GM21381 (cell line): ENCODE results near the gene DOCK3.
"Not testable (repeated sequence)": the region's sequence is repeated elsewhere in the genome, so short reads cannot be mapped to it uniquely, and the experiment has no call there.

Experiments used
- ATAC-seq: cut with Tn5 transposase; IDR thresholded peaks from one replicate; pipeline ENCODE4 v1.9.1; 2021; ENCODE audit warnings: mild to moderate bottlenecking, moderate library complexity; ENCODE audit not compliant: unreplicated experiment

DOCK3 gene

GRCh38 chr3:50675179-50676030, 678 bp downstream of the DOCK3 start:
- no peak for ATAC-seq

DNA sequence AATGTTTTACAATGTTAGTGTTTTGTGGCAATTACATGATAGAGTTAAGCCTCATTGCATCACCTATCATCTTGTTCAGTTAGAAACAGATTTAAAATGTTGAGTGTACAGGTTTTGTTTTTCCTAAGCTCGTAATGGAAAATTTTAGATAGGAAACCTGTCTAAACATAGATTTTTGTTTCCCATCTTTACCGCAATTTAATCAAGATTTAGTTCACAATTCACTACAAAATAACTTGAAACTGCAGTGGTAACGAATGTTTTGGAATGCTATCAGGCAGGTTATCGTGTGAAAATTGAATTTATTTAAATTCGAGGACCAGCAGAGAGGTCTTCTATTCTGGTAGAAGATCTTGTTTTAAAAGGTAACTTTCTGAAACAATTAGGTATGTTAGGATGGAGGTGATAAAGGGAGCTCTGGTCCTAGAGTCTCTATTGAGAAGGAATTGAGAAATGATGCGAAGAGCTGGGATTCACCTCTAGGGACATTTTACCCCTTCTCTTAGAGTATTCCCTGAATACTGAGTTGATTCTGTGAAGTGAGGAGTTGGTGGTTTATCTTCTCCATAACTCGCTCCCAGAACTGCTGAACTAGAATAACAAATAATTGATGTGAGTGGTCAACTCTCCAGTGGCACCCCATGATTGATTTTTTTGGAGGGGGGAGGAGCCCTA, 1.4 kb downstream of the DOCK3 start:
- ATAC-seq = no peak

- no peak for ATAC-seq
Observed at GRCh38 chr3:50687127-50687751, 12.5 kb downstream of the DOCK3 start.

- no peak for ATAC-seq
Observed at GRCh38 chr3:50687916-50688315, 13.2 kb downstream of the DOCK3 start.

GRCh38 chr3:50688602-50689001, 13.9 kb downstream of the DOCK3 start:
- not testable (repeated sequence) for ATAC-seq

GRCh38 chr3:50689558-50689957, 14.8 kb downstream of the DOCK3 start:
- no peak for ATAC-seq

DNA sequence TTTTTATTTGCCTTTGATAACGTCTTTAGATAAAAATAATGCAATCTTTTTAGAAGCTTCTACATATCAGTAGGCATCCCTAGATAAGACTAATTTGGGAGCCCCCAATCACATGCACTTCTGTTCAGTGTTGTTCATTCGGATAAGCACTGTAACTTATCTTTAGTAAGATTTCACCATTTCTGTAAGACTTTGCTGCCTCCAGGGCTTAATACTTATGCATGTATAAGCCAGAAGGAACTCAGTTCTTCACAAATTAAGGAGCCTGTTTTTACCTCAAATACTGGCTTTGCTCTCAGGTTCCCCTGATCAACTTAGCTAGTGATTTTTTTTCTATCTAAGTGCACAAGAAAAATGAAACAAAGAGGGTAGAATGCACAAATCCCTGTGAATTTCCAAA, 20.3 kb downstream of the DOCK3 start:
- ATAC-seq = no peak

DNA sequence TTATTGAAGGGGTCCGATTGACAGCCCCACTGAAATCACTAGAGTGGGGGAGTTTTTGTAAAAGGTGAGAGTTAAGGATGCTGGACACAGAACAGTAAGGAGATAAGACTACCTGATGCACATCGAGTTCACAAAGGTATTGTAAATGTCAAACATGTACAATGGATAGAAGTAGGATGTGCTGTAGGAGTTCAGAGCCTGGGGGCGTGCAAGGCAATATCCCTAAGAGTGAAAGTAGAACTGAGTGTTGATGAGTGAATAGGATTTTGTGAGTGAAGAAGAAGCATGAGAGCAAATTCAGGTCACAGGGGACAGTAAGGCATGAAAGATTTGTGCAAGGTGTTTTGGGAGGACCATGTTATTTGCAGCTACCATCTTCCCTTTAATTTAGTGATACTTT, 21.5 kb downstream of the DOCK3 start:
- ATAC-seq = no peak

- ATAC-seq = no peak
Observed at GRCh38 chr3:50698269-50698668, 23.5 kb downstream of the DOCK3 start.

GRCh38 chr3:50708620-50709019, 33.9 kb downstream of the DOCK3 start:
- no peak for ATAC-seq

- no peak for ATAC-seq
Observed at GRCh38 chr3:50714946-50715345, 40.2 kb downstream of the DOCK3 start.

DNA sequence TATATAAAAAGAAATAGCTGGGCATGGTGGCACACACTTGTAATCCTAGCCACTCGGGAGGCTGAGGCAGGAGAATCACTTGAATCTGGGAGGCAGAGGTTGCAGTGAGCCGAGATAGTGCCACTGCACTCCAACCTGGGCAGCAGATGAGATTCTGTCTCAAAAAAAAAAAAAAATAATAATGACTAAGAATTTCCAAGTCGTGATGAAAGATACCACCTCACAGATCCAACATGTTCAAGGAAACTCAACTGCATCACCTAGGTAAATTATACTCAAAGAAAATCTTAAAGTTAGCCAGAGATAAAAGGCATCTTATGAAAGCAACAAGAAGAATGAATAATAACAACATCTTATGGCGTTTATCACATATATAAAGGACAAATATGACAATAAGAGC, 50.1 kb downstream of the DOCK3 start:
- no peak for ATAC-seq

DNA sequence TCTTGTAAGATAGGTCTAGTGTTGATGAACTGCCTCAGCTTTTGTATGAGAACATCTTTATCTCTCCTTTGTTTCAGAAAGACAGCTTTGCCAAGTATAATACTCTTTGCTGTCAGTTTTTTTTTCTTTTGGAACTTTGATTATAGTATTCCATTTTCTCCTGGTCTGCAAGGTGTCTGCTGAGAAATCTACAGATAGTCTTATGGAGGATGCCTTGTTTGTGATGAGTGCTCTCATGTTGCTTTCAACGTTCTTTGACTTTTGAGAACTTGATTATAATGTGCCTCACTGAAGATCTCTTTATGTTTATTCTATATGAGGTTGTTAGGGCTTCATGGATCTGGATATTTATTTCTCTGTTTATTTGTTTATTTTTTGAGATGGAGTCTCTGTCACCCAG, 60.3 kb downstream of the DOCK3 start:
- no peak for ATAC-seq

DNA sequence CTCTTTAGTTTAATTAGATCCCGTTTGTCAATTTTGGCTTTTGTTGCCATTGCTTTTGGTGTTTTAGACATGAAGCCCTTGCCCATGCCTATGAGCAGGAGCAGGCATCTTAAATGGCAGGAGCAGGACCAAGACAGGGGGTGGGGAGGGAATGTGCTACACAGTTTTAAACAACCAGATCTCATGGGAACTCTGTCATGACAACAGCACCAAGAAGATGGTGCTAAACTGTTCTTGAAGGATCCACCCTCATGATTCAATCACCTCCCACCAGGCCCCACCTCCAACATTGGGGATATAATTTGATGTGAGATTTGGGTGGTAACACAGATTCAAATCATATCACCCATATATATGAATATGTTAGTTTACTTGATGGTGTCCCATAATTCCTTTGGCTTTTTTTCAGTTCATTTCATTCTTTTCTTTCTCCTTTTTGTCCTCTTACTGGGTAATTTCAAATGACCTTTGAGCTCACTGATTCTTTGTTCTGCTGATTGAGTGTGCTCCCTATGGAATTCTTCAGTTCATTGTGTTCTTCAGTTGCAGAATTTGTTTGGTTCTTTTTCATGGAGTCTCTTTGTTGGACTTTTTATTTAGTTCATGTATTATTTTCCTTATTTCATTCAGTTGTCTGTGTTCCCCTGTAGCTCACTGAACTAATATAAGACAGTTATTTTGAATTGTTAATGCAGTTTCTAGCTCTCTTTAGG, 62.6 kb downstream of the DOCK3 start:
- no peak for ATAC-seq

GRCh38 chr3:50737906-50738598, 63.3 kb downstream of the DOCK3 start:
- ATAC-seq = no peak

GRCh38 chr3:50743643-50744042, 68.9 kb downstream of the DOCK3 start:
- ATAC-seq = no peak

DNA sequence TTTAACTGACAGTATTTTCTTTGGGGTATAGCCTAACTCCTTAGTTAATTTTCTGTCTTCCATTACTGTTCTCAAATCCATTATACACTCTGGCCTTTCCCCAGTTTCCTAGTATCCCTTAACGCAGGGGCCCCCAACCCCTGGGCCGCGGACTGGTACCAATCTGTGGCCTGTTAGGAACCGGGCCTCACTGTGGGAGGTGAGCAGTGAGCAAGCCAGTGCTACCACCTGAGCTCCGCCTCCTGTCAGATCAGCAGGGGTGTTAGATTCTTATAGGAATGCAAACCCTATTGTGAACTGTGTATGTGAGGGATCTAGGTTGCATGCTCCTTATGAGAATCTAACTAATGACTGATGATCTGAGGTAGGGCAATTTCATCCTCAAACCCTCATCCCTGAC, 75.1 kb downstream of the DOCK3 start:
- ATAC-seq = no peak

DNA sequence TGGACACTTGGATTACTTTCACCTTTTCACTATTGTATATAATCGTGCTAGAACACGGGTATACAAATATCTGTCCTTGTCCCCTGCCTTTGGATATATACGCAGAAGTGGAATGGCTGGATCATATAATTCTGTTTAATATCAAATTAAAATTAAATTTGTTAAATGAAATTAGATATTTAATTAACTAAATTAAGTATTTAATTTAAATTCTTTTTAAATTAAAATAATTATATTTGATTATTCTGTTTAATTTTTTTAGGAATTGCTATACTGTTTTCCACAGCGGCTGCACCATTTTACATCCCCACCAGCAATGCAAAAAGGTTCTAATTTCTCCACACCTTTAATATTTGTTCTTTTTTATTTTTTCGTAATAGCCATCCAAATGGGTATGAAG, 84.3 kb downstream of the DOCK3 start:
- ATAC-seq = no peak

GRCh38 chr3:50777680-50778079, 103.0 kb downstream of the DOCK3 start:
- ATAC-seq = no peak

GRCh38 chr3:50781766-50782165, 107.0 kb downstream of the DOCK3 start:
- not testable (repeated sequence) for ATAC-seq

- no peak for ATAC-seq
Observed at GRCh38 chr3:50786631-50787030, 111.9 kb downstream of the DOCK3 start.
